ENCODE results near the gene LDLRAD3.

The LDLRAD3 gene

GRCh38 chr11:35954205-35954604 lies 10.3 kb downstream of the LDLRAD3 start:
- DNase-seq (ENCODE audit: extremely low read depth in 1 of 2, low read depth in 1 of 2), result no peak

- DNase-seq (ENCODE audit: extremely low read depth in 1 of 2, low read depth in 1 of 2), result no peak
Observed at GRCh38 chr11:35955636-35956035, 11.8 kb downstream of the LDLRAD3 start.

DNA sequence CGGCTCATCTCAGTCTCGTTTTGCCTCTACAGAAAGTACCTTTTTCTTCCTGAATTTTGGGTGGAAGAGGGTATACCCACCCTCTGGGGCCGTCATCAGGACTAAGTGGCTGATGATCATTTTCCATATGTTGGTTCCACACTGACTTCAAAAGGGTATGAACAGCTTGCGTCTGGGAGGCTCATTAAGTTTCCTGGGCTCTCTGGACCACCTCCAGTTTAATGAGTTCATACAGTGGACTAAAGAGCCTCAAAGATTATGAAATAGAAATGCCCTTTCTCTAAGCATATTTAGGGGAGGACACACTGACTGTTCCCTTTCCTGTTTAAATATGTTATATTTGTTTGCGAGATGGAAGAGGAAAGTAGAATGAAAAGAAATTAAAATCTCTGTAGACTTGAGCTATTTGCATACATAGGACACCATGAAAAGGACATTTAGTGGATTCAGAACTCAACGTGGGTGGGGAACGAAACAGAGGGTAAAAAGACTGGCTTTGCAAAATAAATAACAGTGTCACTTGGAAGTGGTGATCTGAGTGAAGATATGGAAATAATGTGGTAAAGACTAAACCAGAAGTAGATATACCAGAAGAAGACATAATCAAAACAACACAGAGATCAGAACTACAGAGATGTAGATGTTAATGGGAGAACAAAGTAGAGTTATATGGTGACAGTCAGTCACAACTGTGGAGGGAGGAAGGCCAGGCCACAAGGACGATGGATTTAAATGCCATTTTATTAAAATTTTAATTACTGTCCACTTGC lies 18.7 kb downstream of the LDLRAD3 start:
- no peak for DNase-seq (ENCODE audit: extremely low read depth in 1 of 2, low read depth in 1 of 2)

GRCh38 chr11:35963911-35964310 lies 20.0 kb downstream of the LDLRAD3 start:
- no peak for DNase-seq (ENCODE audit: extremely low read depth in 1 of 2, low read depth in 1 of 2)

DNA sequence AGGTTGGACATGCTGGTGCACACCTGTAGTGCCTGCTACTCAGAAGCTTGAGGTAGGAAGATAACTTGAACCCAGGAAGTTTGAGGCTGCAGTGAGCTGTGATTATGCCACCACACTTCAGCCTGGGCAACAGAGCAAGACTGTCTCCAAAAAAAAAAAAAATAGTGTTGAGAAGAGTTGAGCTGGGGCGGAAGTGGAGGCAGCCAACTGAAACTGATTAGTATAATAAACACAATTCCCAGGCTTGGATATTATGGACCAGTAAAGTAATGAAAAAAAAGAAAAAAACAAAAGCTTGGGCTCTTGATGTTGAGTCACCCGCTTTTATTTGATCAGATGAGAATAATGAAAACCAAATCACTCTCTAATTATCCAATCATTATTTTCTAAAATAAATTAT lies 21.0 kb downstream of the LDLRAD3 start:
- no peak for DNase-seq (ENCODE audit: extremely low read depth in 1 of 2, low read depth in 1 of 2)

DNA sequence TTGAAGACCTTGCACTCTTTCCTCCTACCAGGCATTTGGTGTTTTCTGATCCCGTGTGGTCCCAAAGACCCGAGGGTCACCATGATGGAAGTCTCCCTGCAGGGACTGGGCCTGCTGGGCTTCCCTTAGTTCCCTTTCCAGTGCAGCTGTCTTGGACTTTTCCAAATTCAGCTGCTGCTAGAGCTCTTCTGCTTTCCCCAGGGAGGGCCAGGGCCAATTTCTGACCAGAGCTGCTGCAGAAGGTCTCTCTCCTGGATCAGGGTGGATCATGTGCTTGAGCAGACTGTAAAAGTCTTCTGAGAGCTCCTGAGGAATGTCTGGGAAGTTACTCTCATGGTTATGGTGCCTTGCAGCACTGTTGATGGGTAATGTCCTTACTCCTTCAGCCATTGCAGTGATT lies 23.2 kb downstream of the LDLRAD3 start:
- no peak for DNase-seq (ENCODE audit: extremely low read depth in 1 of 2, low read depth in 1 of 2)

GRCh38 chr11:35968386-35969088 lies 24.7 kb downstream of the LDLRAD3 start:
- no peak for DNase-seq (ENCODE audit: extremely low read depth in 1 of 2, low read depth in 1 of 2)

DNA sequence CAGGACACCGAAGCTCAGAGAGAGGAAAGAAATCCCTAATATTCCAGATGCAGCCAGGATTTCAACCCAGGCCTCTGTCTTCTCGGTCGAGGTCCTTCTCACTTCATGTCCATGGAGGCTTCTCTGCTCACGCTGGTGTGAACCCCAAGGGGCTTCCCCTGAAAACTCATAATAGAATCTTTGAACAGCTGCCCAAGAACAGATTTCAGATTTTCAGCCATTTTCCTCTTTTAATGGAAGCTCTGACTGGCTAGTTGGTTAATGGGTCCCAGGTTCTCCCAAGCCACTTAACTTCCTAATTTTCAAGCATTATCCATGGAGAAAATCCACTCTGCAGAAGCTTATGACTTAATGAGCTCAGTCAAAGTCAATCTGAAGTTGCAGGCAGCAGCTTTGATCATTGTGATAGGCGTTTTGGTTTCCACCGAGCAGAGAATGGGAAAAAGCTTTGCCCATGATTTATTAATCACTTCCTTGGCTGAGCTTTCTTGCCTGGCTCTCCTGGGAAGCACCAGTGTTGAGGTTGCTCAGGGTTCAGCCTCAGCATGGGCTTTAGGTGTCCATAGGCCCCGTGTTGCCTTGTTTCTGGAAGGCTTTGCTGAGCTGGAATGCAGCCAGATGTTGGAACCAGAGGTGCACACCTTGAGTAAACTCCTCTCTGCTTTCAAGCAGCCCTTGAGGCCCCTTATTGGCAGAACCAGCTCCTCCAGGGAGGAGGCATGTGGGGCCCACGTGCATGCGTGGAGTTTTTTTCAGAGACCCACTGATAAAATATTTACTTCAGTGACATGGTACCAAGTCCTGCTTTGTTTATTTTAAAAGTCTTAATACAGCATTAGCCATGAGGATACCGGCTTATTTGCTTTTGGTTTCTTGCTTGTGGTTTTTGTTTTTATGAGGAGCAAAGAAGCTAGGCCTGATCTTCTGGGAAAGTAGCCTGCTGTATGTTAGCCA lies 25.5 kb downstream of the LDLRAD3 start:
- no peak for DNase-seq (ENCODE audit: extremely low read depth in 1 of 2, low read depth in 1 of 2)

DNA sequence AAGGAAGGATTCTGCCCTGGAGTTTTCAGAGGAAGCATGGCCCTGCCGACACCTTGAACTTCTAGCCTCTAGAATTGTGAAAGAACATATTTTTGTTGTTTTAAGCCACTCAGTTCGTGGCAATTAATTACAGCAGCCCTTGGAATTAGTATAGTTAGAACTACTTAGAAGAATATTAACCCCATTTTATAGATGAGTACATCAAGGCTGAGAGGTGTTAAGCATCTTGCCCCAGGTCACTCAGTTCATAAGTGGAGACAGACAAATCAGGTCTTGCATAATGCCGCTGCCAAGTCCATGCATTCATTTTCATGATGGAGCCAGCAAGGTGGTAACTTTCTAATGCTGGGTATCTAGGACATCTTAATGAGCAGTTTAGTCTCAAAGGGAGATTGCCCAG lies 26.6 kb downstream of the LDLRAD3 start:
- DNase-seq (ENCODE audit: extremely low read depth in 1 of 2, low read depth in 1 of 2), result no peak

GRCh38 chr11:35971841-35972422 lies 28.1 kb downstream of the LDLRAD3 start:
- no peak for DNase-seq (ENCODE audit: extremely low read depth in 1 of 2, low read depth in 1 of 2)

DNA sequence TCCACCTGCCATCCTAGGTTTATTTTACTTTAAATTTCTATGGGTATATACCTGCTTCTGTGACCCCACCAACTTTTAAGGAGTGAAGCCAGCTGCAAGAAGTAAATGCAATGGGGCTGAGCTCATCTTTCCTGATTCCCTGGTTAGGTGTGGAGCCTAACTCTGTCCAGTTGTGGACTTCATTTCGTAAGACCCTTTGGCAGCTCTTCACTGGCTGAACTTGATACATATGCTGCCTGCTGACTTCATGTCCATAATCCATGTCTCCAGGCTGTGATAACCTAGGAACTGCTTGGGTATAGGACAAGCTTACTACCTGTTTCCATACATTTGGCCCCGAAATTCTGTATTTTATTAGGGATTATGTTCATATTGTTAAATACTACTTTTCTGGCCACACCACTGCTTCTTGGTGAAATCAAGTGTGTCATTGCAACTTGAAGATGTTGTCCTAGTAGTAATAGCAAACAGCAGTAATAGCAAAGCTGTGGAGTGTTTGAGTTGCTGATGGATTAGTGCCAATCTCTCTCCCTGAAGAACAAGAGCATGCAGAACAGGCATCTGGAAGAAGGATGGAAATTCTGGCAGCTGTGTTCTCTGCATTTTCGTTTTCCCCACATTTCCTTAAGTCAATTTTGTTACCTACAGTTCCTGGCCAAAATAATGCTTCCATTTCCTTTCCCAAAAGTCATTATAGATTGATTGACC lies 31.2 kb downstream of the LDLRAD3 start:
- no peak for DNase-seq (ENCODE audit: extremely low read depth in 1 of 2, low read depth in 1 of 2)

DNA sequence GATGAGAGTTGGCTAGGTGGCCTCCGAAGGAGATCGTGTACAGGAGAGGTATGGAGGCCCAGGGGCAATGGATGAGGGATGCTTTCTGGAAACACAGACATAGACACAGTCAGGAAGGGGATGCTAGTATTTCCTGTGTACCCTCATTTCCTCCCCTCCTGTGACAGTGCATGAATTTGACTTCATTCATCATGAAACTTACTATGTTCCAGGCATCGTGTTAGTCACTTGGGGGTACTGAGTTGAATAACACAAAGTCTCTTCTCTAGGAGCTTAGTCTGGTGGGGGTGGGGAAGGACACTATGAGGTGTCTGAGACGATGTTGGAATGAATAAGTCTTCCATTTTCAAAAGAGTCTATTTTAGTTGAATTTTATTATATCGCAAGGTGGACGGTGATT lies 32.6 kb downstream of the LDLRAD3 start:
- DNase-seq (ENCODE audit: extremely low read depth in 1 of 2, low read depth in 1 of 2), result no peak

DNA sequence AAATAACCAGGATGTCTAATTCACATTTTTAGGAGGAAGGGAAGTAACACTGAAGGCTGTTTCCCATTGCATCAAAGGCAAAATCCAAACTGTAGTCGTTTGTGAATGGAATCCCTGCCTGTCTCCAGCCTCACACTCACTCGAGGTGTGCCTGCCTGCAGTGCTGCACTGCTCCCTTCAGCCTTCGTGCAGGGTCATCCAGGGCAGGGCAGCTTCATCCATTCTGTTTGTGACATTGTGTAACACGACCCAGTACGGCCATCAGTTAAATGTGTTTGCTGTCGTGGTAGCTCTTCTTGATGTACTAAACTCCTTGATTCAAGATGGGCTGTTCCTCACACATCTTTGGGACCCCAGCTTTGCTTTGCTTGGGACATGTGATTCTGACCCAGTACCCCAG lies 34.3 kb downstream of the LDLRAD3 start:
- DNase-seq (ENCODE audit: extremely low read depth in 1 of 2, low read depth in 1 of 2), result no peak

GRCh38 chr11:35978891-35979290 lies 35.0 kb downstream of the LDLRAD3 start:
- DNase-seq (ENCODE audit: extremely low read depth in 1 of 2, low read depth in 1 of 2), result no peak

DNA sequence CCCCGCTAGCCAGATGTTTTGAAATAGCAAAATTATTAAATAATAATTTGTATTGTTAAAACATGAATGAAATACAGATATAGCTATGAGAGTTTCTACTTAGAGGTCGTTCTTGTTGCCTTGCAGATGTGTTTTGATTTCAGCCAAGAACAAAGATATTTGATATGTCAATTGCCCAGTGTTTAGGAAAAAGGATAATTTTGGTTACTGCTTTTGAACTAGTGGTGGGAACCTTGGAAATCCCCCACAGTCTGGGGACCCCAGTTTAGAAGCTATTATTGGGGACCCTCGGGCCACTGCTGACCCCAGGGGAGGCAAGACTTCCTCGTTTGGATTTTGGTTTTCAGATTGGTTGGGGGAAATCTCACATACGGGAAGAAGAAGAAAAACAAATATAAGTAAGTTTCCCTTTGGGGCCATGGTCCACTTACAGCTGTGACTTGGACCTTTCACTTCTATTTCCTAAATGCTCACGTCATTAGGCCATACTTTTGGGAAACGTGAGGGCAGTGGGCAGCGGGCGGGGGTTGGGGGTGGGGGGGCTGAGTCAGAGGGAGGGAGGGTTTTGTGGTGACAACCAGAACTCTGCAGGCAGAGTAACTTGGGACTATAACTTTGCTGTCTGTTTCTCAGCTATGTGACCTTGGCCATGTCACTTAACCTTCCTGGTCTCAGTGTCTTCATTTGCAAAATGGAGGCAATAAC lies 37.0 kb downstream of the LDLRAD3 start:
- DNase-seq (ENCODE audit: extremely low read depth in 1 of 2, low read depth in 1 of 2), result no peak

- no peak for DNase-seq (ENCODE audit: extremely low read depth in 1 of 2, low read depth in 1 of 2)
Observed at GRCh38 chr11:35981581-35981980, 37.7 kb downstream of the LDLRAD3 start.

- no peak for DNase-seq (ENCODE audit: extremely low read depth in 1 of 2, low read depth in 1 of 2)
Observed at GRCh38 chr11:35982061-35982460, 38.2 kb downstream of the LDLRAD3 start.

- DNase-seq (ENCODE audit: extremely low read depth in 1 of 2, low read depth in 1 of 2), result no peak
Observed at GRCh38 chr11:35983981-35984380, 40.1 kb downstream of the LDLRAD3 start.

DNA sequence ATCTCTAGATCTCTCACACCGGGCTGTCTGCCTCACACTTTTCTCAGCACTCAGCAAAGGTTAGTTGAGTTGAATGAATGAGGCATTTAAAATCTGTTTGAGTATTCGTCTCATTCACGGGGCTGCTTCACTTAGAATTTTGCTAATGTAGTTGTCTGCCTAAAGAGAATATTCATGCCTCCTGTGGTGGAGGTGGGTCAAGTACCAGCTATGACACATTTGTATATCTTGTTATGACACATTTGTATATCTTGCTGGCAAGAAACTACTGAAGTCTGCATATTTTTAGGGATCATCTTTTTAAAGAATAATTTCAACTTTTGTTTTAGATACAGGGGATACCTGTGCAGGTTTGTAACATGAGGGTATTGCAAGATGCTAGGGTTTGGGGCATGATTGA lies 43.1 kb downstream of the LDLRAD3 start:
- no peak for DNase-seq (ENCODE audit: extremely low read depth in 1 of 2, low read depth in 1 of 2)

DNA sequence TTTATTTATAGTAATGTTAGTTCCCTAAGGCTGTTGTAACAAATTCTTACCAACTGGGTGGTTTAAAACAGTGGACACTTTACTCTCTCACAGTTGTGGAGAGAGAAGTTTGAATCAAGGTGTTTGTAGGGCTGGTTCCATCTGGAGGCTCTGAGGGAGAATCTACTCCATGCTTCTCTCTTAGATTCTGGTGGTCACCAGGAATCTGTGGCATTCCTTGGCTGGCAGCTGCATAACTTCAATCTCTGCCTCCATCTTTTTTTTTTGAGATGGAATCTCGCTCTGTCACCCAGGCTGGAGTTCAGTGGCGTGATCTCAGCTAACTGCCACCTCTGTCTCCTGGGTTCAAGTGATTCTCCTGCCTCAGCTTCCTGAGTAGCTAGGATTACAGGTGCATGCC lies 46.3 kb downstream of the LDLRAD3 start:
- no peak for DNase-seq (ENCODE audit: extremely low read depth in 1 of 2, low read depth in 1 of 2)
